ENCODE data around the gene PAX4.

Gene PAX4

GRCh38 chr7:127628445-127628844 lies 10.5 kb upstream of the PAX4 start:
- no peak for DNase-seq

- no peak for DNase-seq
Measured at GRCh38 chr7:127625331-127625730, 7.4 kb upstream of the PAX4 start.

- no peak for DNase-seq
Measured at GRCh38 chr7:127620406-127621233, 2.7 kb upstream of the PAX4 start.

- no peak for DNase-seq
Measured at GRCh38 chr7:127619681-127620405, 1.9 kb upstream of the PAX4 start.

GRCh38 chr7:127618775-127619174 lies 833 bp upstream of the PAX4 start:
- DNase-seq, result no peak

- DNase-seq, result no peak
Measured at GRCh38 chr7:127616724-127617123, 1.2 kb downstream of the PAX4 start.

- no peak for DNase-seq
Measured at GRCh38 chr7:127612263-127612662, 5.7 kb downstream of the PAX4 start.

- no peak for DNase-seq
Measured at GRCh38 chr7:127609297-127609696, 8.6 kb downstream of the PAX4 start.

- DNase-seq, result no peak
Measured at GRCh38 chr7:127608446-127608845, 9.5 kb downstream of the PAX4 start.

GRCh38 chr7:127600885-127601284 lies 17.1 kb downstream of the PAX4 start:
- DNase-seq, result no peak

GRCh38 chr7:127598318-127598717 lies 19.6 kb downstream of the PAX4 start:
- no peak for DNase-seq

GRCh38 chr7:127595737-127596136 lies 22.2 kb downstream of the PAX4 start:
- DNase-seq, result no peak

GRCh38 chr7:127594490-127594889 lies 23.5 kb downstream of the PAX4 start:
- no peak for DNase-seq

- DNase-seq, result no peak
Measured at GRCh38 chr7:127592550-127592949, 25.4 kb downstream of the PAX4 start.

- DNase-seq, result no peak
Measured at GRCh38 chr7:127591591-127591990, 26.4 kb downstream of the PAX4 start.

GRCh38 chr7:127591189-127591588 lies 26.8 kb downstream of the PAX4 start:
- DNase-seq, result no peak

GRCh38 chr7:127589896-127590295 lies 28.0 kb downstream of the PAX4 start:
- DNase-seq, result no peak

GRCh38 chr7:127588697-127589482 lies 29.1 kb downstream of the PAX4 start:
- no peak for DNase-seq

GRCh38 chr7:127588019-127588696 lies 29.8 kb downstream of the PAX4 start, which contains the start of gene ARF5:
ARF5 (plus strand) TSS chr7:127588411; CDS start chr7:127588499, 88 bp downstream.
- peak; percentile 90 for DNase-seq

GRCh38 chr7:127587663-127588018 lies 30.3 kb downstream of the PAX4 start:
- DNase-seq, result no peak

- DNase-seq, result no peak
Measured at GRCh38 chr7:127586346-127586745, 31.6 kb downstream of the PAX4 start.

GRCh38 chr7:127585044-127585953 lies 32.6 kb downstream of the PAX4 start, which contains the start of gene GCC1:
GCC1 (minus strand) TSS chr7:127585596; CDS start chr7:127585182, 414 bp downstream.
- peak; percentile 96 for DNase-seq

Data from activated CD4-positive, CD25-positive, alpha-beta regulatory T cell treated with anti-CD3 and anti-CD28 coated beads, Interleukin-2, amount 50 U/mL, for 72 hours (primary cell).